Hepatocyte (in vitro differentiated cells): ENCODE measurements around the gene PPP2R5C. TPM values are rescaled to one million over a fixed set of nuclear protein-coding genes. Genes with fewer than 3 reads are reported as not detected.
A peak's percentile ranks its signal among the peaks of the same experiment; 100 is the strongest.

ENCODE experiments used
- DNase-seq: peaks from one replicate; pipeline ENCODE4 v3.0.0-alpha.2; 2016; ENCODE audit warnings: low spot score
- H2AFZ ChIP-seq: fragments of 200-600 bp; sonication (generic); 2 replicates; pipeline ENCODE4 v1.6.0; 2016; ENCODE audit warnings: antibody characterized with exemption, mild to moderate bottlenecking
- H3K27ac ChIP-seq: fragments of 200-600 bp; sonication (generic); 2 replicates; pipeline ENCODE4 v1.5.1; 2016; ENCODE audit warnings: mild to moderate bottlenecking
- H3K27me3 ChIP-seq: fragments of 200-600 bp; sonication (generic); 2 replicates; pipeline ENCODE4 v1.6.1; 2016
- H3K36me3 ChIP-seq: fragments of 200-600 bp; sonication (generic); replicated peaks from 2 replicates; pipeline ENCODE4 v1.5.1; 2016; ENCODE audit warnings: low read depth; ENCODE audit not compliant: insufficient read depth
- H3K4me1 ChIP-seq: fragments of 200-600 bp; sonication (generic); 2 replicates; pipeline ENCODE4 v1.5.1; 2016; ENCODE audit warnings: mild to moderate bottlenecking, moderate library complexity; ENCODE audit not compliant: insufficient read depth
- H3K4me2 ChIP-seq: fragments of 200-600 bp; sonication (generic); 2 replicates; pipeline ENCODE4 v1.6.0; 2016
- H3K4me3 ChIP-seq: fragments of 200-600 bp; sonication (generic); 2 replicates; pipeline ENCODE4 v1.5.1; 2016; ENCODE audit warnings: mild to moderate bottlenecking
- H3K79me2 ChIP-seq: fragments of 200-600 bp; sonication (generic); 2 replicates; pipeline ENCODE4 v1.6.0; 2017; ENCODE audit warnings: mild to moderate bottlenecking
- H3K9me2 ChIP-seq: fragments of 200-600 bp; sonication (generic); replicated peaks from 2 replicates; pipeline ENCODE4 v1.6.0; 2017; ENCODE audit warnings: mild to moderate bottlenecking; ENCODE audit not compliant: insufficient read depth
- H3K9me3 ChIP-seq: fragments of 200-600 bp; sonication (generic); 2 replicates; pipeline ENCODE4 v1.5.1; 2016; ENCODE audit warnings: low read depth, mild to moderate bottlenecking
- H4K20me1 ChIP-seq: fragments of 200-600 bp; sonication (generic); 2 replicates; pipeline ENCODE4 v1.6.0; 2016; ENCODE audit warnings: mild to moderate bottlenecking; ENCODE audit not compliant: insufficient read depth, poor library complexity, severe bottlenecking
- EZH2 ChIP-seq: fragments of 200-600 bp; sonication (generic); IDR thresholded peaks from 2 replicates; pipeline ENCODE4 v1.6.1; 2016; ENCODE audit warnings: antibody characterized with exemption, mild to moderate bottlenecking, borderline replicate concordance
- EZH2phosphoT487 ChIP-seq: fragments of 200-600 bp; sonication (generic); IDR thresholded peaks from one replicate; pipeline ENCODE4 v1.6.1; 2018; ENCODE audit warnings: antibody characterized with exemption, mild to moderate bottlenecking, low read depth, moderate library complexity; ENCODE audit not compliant: unreplicated experiment, severe bottlenecking
- WGBS: methylation state at CpG from one replicate; pipeline ENCODE4 v1.1.6; 2016; ENCODE audit warnings: low lambda C conversion rate; ENCODE audit errors: missing lambda C conversion rate; 5-methylcytosine and 5-hydroxymethylcytosine counted together
- polyA plus RNA-seq: library from polyadenylated mRNA; unstranded; fragments of >200 nt; fragmentation: Nextera tagmentation; extraction: Ambion mirVana; gene quantifications from 2 replicates; pipeline ENCODE4 v1.2.1, GENCODE V29; 2016
- total RNA-seq: library from RNA; depleted of rRNA; stranded (reverse); fragments of >200 nt; gene quantifications from 2 replicates; pipeline ENCODE4 v1.2.3, GENCODE V29; 2014
- TF ChIP-seq, protein P1 (sequence below): fragments of 200-600 bp; sonication (generic); IDR thresholded peaks from 2 replicates; pipeline ENCODE4 v1.5.1; 2016; ENCODE audit warnings: antibody characterized with exemption, mild to moderate bottlenecking; ENCODE audit not compliant: poor library complexity

Gene PPP2R5C
- total and polyA plus RNA-seq, 2 experiments from 2014 or later = 47.4 to 78.0 TPM

DNA sequence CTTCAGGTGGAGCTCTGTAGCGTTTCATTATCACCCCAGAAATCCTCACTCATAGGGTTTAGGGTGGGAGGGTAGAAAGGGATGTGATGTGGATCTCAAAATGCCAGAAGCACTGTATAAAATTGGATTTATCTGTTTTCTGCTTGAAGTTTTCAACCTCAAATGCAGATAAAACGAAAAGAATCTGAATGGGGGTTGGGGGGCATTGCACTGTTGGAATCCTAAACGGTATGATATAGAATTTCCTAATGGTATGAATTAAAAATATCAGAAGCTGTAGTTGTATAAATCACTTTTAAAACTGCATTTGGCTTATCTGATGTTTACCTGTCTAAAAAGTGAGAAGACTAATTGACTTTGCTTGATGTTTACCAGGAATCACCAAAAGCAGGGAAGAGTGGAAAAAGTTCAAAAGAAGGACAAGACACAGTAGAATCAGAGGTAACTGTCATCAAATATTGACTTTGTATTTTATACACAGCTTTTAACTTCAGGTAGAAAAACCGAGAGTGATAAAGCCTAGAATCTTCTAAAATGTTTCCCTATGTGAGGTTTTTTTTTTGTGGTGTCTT is 1.1 kb downstream of the PPP2R5C start:
- Histone ChIP-seq H3K9me2 (no peaks in the 10 kb centered on the region), H3K27ac (peak overlapping the region; percentile 79), H2AFZ (peak overlapping the region; percentile 73), H3K36me3 (no peaks in the 10 kb centered on the region), H3K4me1 (peaks cover 7% of the 10 kb centered on the region), H3K9me3 (no peaks in the 10 kb centered on the region), H3K79me2 (peaks cover 21% of the 10 kb centered on the region), H3K27me3 (no peaks in the 10 kb centered on the region), H3K4me2 (peak overlapping the region; percentile 94), H4K20me1 (no peaks in the 10 kb centered on the region), H3K4me3 (peak overlapping the region; percentile 84)
- TF ChIP-seq EZH2 (no peak), EZH2phosphoT487 (no peak)
- TF ChIP-seq, protein P1, sequence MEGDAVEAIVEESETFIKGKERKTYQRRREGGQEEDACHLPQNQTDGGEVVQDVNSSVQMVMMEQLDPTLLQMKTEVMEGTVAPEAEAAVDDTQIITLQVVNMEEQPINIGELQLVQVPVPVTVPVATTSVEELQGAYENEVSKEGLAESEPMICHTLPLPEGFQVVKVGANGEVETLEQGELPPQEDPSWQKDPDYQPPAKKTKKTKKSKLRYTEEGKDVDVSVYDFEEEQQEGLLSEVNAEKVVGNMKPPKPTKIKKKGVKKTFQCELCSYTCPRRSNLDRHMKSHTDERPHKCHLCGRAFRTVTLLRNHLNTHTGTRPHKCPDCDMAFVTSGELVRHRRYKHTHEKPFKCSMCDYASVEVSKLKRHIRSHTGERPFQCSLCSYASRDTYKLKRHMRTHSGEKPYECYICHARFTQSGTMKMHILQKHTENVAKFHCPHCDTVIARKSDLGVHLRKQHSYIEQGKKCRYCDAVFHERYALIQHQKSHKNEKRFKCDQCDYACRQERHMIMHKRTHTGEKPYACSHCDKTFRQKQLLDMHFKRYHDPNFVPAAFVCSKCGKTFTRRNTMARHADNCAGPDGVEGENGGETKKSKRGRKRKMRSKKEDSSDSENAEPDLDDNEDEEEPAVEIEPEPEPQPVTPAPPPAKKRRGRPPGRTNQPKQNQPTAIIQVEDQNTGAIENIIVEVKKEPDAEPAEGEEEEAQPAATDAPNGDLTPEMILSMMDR = no peak
- 18% methylated on average over 4 of the region's 4 CpGs for WGBS
- DNase-seq = no peak

DNA sequence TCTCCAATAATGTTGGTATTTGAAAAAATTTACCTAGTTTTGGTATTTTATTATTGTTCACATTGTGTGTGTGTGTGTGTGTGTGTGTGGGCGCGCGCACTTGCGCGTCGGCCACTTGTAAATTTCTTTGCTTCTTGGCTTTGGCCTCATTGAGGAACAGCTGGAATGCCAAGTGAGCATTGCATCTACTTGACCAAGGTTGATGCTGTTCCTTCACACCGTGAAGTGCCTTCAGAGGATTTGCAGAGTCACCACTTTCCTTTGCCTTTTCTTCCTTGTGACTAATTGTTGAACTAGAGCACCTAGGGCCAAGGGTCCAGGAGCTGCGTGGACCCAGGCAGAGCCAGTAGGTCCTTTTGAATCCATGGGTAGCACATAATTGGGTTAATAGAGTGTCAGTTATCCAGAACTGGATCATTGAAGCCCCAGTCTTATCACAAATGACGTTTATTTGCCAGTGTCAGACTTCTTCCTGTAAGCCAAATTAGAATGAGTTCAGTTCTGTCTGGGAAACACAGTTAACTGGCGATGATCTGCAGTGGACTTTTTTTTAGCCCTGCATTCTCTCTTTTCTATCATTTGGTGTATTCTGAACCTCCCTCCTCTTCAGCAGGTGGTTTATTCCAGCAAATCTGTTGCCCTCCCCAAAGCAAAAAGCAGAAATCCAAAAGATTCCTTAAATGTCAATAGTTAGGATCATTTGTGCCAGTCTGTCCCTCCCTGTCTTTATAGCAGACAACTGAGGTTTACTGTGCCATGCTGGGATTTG is 2.6 kb downstream of the PPP2R5C start:
- no peaks in the 10 kb centered on the region for H4K20me1 ChIP-seq
- 88% methylated on average over 10 of the region's 10 CpGs for WGBS
- peak; percentile 28 for DNase-seq

DNA sequence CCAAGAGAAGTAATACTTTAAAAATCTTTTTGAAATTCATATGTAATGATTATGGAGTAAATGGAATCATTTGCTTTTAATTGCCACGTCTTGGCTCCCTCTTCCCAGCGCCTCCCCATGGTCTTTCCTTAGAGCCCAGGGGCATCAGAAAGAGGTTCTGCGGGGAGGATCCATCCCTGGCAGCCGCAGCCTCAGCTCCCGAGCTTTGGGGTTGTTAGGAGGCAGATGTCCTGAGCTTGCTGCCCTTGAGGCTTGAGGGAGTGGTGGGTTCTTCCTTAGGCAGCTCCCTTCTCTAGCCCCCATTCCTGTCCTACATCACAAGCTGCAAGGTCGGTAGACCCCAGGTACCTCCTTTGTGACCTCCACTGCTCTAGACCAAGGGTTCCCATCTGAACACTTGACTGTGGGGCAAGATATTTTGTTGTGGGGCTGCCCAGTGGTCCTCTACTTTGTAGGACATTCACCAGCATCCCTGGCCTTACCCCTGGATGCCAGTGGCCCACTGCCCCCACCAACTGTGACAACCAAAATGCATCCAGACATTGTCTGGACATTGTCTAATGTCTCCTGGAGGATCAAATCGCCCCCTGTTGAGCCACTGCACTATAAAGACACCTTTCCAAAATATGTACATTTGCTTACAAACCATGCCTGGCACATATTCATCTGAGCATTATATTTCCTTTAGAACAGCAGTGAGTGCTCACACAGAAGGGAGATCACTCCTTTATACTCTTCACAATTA is 6.3 kb downstream of the PPP2R5C start:
- TF ChIP-seq EZH2 = no peak
- Histone ChIP-seq H3K9me2 (no peaks in the 10 kb centered on the region), H4K20me1 (no peaks in the 10 kb centered on the region), H3K4me2 (no peak overlapping the region), H2AFZ (no peak overlapping the region), H3K9me3 (no peaks in the 10 kb centered on the region), H3K4me1 (peaks cover 2% of the 10 kb centered on the region), H3K27ac (no peak overlapping the region), H3K4me3 (no peak overlapping the region), H3K79me2 (peaks cover 17% of the 10 kb centered on the region), H3K36me3 (no peaks in the 10 kb centered on the region), H3K27me3 (no peaks in the 10 kb centered on the region)
- WGBS = 90% methylated on average over 7 of the region's 7 CpGs
- no peak for DNase-seq

More for the DNA sequence above, 2.6 kb downstream of the PPP2R5C start:
- Histone ChIP-seq H3K4me2 (no peak overlapping the region), H2AFZ (no peak overlapping the region), H3K9me3 (no peaks in the 10 kb centered on the region), H3K4me3 (no peak overlapping the region), H3K4me1 (peaks cover 7% of the 10 kb centered on the region), H3K36me3 (no peaks in the 10 kb centered on the region), H3K79me2 (peaks cover 21% of the 10 kb centered on the region), H3K27me3 (no peaks in the 10 kb centered on the region), H3K27ac (no peak overlapping the region), H3K9me2 (no peaks in the 10 kb centered on the region)
- no peak for TF ChIP-seq EZH2
- no peak for TF ChIP-seq EZH2phosphoT487
- TF ChIP-seq, protein P1 = no peak

GRCh38 chr14:101770183-101770582 is 8.7 kb downstream of the PPP2R5C start:
- no peaks in the 10 kb centered on the region for H3K9me2 ChIP-seq
- WGBS = 84% methylated on average over 3 of the region's 3 CpGs
- no peak overlapping the region for H3K4me3 ChIP-seq
- no peaks in the 10 kb centered on the region for H3K9me3 ChIP-seq
- peaks cover 3% of the 10 kb centered on the region for H3K79me2 ChIP-seq
- H3K36me3 ChIP-seq = no peaks in the 10 kb centered on the region
- TF ChIP-seq EZH2phosphoT487 (no peak), EZH2 (no peak)
- TF ChIP-seq, protein P1 = no peak
- no peak overlapping the region for H3K4me2 ChIP-seq
- H3K4me1 ChIP-seq = no peaks in the 10 kb centered on the region
- no peaks in the 10 kb centered on the region for H3K27me3 ChIP-seq
- DNase-seq = no peak
- no peak overlapping the region for H2AFZ ChIP-seq
- no peak overlapping the region for H3K27ac ChIP-seq
- no peaks in the 10 kb centered on the region for H4K20me1 ChIP-seq
